CD1c-positive myeloid dendritic cell (primary cell): ENCODE data around the gene CMTM1.

Experiments used
- DNase-seq: peaks from one replicate; pipeline ENCODE4 v3.0.0-alpha.2; 2016; ENCODE audit errors: extremely low spot score

The CMTM1 gene

GRCh38 chr16:66538910-66539309 is 27.3 kb upstream of the CMTM1 start:
- no peak for DNase-seq

DNA sequence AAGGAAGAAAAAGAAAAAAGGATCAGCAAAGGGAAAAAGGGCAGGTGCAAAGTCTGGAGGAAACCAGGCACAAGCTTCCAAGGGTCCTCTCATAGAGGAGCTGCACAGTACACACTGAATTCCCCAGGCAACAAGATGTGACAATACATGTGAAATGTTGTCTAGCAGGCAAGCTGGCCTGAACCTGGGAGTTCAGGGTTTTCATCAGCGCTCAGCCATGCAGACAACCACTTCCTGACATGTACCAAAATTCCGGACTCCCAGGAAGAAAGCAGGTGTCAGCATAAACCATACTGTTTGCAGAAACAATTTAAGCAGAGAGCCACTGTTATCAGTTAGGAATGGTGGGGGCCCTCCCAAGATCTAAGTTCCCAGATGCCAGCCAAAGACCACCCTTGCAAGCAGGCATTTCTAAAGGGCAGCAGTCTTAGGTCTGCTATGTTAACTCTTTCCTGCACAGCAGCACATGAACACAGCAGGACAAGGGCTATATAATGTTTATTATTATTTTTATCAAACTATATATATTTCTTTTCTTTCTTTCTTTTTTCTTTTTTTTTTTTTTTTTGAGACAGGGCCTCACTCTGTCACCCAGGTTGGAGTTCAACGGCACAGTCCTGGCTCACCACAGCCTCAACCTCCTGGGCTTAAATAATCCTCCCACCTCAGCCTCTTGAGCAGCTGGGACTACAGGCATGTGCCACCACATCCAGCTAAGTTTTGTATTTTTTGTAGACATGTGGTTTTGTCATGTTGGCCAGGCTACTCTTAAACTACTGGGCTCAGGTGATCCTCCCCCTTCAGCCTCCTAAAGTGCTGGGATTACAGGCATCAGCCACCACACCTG is 26.4 kb upstream of the CMTM1 start:
- DNase-seq = no peak

DNA sequence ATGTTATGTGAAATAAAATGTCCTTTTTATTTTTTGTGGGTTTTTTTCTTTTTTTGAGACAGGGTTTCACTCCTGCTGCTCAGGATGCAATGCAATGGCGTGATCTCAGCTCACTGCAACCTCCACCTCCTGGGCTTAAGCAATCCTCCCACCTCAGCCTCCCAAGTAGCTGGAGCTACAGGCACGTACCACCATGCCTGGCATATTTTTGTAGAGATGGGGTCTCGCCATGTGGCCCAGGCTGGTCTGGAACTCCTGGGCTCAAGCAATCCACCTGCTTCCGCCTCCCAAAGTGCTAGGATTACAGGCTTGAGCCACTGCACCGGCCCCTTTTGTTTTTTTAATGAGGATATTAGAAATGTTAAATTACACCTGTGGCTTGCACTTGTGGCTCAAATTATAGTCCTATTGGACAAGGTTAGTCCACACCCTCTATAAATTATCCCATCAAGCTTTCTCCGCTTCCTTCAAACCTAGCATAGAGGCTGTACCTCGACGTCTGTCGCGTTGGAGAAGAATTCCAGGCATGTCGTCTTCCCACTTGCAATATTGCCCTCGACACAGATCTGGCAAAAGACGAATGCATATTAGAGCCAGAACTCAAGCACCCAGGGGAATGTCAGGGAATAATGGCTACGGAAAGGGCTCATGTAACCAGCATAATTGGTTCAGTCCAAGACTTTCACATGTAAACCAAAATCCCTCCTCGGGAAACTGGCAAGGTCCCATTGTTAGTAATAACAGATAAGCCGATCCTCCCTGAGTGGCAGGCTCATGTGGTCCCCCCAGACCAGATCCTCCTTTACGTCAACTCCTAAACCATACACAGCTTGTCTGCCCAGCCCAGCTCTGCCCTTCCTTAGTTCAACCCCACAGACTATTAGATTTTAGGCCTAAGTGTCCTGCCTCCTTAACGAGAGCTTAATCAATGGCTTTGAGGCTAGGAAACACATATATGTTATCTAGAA is 24.6 kb upstream of the CMTM1 start:
- no peak for DNase-seq

- DNase-seq = no peak
Measured at GRCh38 chr16:66542396-66542795, 23.8 kb upstream of the CMTM1 start.

GRCh38 chr16:66543541-66543940 is 22.7 kb upstream of the CMTM1 start:
- no peak for DNase-seq

GRCh38 chr16:66544016-66544757 is 22.1 kb upstream of the CMTM1 start:
- peak; percentile 57 for DNase-seq

GRCh38 chr16:66547101-66547989 is 18.9 kb upstream of the CMTM1 start:
- no peak for DNase-seq

DNA sequence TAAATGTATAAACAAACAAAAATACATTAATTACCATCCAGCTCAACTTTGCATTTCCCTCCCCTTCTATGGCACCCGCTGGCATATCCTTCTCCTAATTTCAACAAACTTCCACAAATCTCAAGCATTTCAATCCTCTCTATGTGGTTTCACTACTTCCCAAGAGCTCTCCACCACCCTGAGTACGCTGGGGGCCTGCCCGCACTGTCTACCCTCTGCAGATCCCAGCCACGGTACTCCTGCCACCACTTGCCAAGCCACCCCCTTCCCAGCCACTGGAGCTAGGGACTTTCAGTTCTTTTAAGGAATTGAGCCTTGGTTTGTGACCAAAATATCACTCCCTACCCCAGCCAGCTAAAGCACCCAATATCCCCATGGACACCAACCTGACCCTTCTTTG is 18.2 kb upstream of the CMTM1 start:
- peak; percentile 29 for DNase-seq

- no peak for DNase-seq
Measured at GRCh38 chr16:66548868-66549267, 17.4 kb upstream of the CMTM1 start.

GRCh38 chr16:66549284-66550131 is 16.7 kb upstream of the CMTM1 start, which contains the start of gene TK2:
Gene TK2 (minus strand): TSS chr16:66550122. CDS start chr16:66550061, 61 bp downstream.
- peak; percentile 65 for DNase-seq

DNA sequence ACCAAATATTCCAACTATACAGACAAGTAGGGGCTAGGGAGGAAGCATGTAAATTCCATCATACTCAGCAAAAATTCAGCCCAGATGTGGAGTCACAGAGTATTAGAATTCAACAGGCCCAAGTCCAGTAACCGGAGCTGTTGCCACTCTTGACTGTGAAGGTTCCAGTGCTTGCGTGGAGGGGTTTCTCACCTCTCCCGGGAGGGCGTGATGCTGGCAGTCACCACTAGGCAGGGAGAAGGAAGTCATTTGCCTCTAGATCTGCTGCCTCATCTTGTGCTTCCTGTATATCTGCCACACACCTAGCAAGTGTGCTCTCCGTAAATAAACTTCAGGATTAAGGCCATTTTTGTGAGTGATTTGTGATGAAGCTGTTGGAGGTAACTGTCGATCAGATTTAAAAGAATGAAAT is 14.9 kb upstream of the CMTM1 start:
- peak; percentile 77 for DNase-seq

DNA sequence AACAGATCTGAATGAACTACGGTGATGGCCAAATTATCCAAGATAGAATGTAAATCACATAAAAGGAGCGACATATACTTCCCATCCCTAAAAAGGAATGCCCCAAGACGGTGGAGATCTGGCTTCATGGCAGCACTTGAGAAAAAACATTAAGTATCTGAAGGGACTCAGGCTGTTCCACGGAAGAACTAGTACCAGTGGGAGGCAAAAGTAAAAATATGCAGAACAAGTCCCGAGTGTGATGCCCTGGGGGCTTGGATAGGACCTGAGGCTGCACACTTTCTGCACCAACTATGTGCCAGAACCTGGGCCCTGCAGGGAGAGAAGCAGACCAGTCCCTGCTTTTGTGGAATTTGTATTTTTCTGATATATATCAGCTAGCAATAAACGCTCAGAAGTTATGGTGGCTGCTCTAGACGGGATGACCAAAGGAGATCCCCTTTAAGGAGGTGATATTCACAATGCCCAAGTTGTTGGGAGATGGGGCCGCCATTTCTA is 14.4 kb upstream of the CMTM1 start:
- peak; percentile 20 for DNase-seq

DNA sequence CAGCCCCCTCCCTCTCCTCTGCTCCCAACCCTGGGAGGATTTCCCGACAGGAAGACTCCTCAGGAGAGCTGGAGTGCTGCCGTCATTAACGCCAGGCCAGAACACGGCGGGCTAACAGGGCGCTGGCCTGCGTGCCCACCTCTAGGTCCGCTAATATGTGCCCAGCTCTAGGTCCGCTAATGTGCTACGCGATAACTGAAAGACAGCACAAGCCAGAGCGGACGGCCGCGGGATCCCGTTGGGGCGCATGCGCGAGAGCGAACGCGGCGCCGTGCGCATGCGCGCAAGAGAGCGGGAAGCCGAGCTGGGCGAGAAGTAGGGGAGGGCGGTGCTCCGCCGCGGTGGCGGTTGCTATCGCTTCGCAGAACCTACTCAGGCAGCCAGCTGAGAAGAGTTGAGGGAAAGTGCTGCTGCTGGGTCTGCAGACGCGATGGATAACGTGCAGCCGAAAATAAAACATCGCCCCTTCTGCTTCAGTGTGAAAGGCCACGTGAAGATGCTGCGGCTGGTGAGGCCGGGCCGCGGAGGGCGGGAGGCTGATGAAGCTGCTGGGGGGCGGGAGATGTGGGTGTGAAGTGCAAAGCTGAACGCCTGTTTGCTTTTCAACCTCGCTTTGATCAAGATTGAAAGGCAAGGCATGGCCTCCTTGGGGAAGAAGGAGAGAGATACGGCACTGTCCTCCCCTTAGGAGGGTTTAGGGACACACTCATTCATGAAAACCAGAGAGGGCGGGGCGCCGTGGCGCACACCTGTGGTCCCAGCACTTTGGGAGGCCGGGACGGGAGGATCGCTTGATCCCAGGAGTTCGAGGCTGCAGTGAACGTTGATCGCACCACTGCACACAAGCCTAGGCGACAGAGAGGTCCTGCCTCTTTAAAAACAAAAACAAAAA is 13.7 kb upstream of the CMTM1 start, which contains the start of gene CKLF:
TSS of gene CKLF (plus strand) at position 291 of the 892 bp plus-strand sequence. CDS start at position 431, 140 bp downstream.
- peak; percentile 97 for DNase-seq

DNA sequence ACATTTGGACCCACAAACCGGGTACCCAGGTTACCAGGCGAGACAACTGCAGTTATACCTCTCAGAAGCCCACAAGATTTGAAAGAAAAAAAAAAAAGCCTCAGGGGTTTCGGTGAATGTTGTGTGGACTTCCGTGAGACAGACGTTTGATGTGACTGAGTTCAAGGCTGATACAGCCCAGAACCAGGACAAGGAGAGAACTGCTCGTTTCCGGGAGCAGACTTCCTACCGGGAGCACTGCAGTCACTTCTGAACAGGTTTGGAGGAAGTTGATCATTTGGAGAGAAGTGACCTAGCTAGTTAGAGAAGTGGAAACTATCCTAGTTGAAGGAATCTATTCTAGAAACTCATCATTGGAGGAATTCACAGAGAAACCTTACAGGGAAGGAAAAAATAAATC is 13.0 kb upstream of the CMTM1 start:
- peak; percentile 61 for DNase-seq

- no peak for DNase-seq
Measured at GRCh38 chr16:66554021-66554420, 12.2 kb upstream of the CMTM1 start.

GRCh38 chr16:66554495-66554894 is 11.7 kb upstream of the CMTM1 start:
- no peak for DNase-seq

DNA sequence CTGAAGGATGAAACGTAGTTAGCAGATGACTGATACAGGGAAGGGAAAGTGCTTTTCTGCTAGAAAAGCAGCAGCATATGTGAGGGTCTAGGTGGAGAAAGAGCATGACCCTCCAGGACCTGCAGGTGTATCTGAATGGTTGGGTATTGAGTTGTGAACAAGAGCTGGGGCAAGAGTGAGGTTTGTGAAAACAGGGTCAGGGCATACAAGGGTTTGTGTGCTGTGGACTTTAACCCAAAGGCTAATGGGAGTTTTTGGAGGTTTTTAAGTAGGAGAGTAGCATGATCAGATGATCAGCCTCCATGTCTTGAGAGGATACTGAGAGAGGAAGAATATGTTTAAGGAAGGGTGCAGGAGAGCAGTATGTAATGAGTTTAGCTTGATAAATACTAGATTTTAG is 6.1 kb upstream of the CMTM1 start:
- no peak for DNase-seq

GRCh38 chr16:66561381-66562080 is 4.7 kb upstream of the CMTM1 start:
- DNase-seq = no peak
